Measurements from ENCODE around the gene PIEZO1. TPM values are rescaled to one million over a fixed set of nuclear protein-coding genes. Genes with fewer than 3 reads are reported as not detected.

Gene PIEZO1
- total and polyA plus RNA-seq, 2 donors (not counting 3 experiments of a cell fraction or from before 2014, with no cell fraction given), result 298 to 322 TPM

- no peak for DNase-seq (ENCODE audit: low read depth, low spot score)
- Histone ChIP-seq H3K27me3 (ENCODE audit: control insufficient read depth in 2 of 2, insufficient read depth in 2 of 2, low read length in 2 of 2) (no peaks in the 10 kb centered on the region), H3K4me2 (ENCODE audit: insufficient read depth, low read length) (no peak overlapping the region), H3K4me3 (replicated peaks in 1 of 3; ENCODE audit: insufficient read depth in 1 of 3, low read depth in 1 of 3, low read length in 3 of 3) (no peak overlapping the region), H3K9me1 (replicated peaks; ENCODE audit: control insufficient read depth, extremely low read depth, insufficient read depth, low read length) (no peaks in the 10 kb centered on the region), H3K27ac (ENCODE audit: insufficient read depth, low read depth, low read length) (no peak overlapping the region), H3K9ac (replicated peaks; ENCODE audit: extremely low read depth, insufficient read depth, low read length) (no peak overlapping the region), H3K79me2 (ENCODE audit: control insufficient read depth, insufficient read depth, low read length) (no peaks in the 10 kb centered on the region), H3K36me3 (ENCODE audit: control insufficient read depth in 2 of 2, extremely low read depth in 1 of 2, insufficient read depth in 2 of 2, low read length in 2 of 2) (peaks cover 0 to 3% of the 10 kb centered on the region in 2 experiments), H2AFZ (ENCODE audit: low read depth, low read length) (no peak overlapping the region), H3K9me3 (replicated peaks; ENCODE audit: control insufficient read depth, insufficient read depth, low read length) (no peaks in the 10 kb centered on the region), H3K4me1 (ENCODE audit: control insufficient read depth, extremely low read depth, insufficient read depth, low read length) (no peaks in the 10 kb centered on the region), H4K20me1 (replicated peaks; ENCODE audit: control insufficient read depth, extremely low read depth, insufficient read depth, low read length) (no peaks in the 10 kb centered on the region)
- CTCF ChIA-PET, result interaction anchor here (0.7 to 1.8 kb wide), 2 partner anchors 19 to 25 kb away, joined by 3 to 6 read pairs; no protein-coding TSS in a partner anchor
- FAIRE-seq, result no peak
- no TSS peak for BruUV-seq (replicated peaks)
- TF ChIP-seq, protein P1, sequence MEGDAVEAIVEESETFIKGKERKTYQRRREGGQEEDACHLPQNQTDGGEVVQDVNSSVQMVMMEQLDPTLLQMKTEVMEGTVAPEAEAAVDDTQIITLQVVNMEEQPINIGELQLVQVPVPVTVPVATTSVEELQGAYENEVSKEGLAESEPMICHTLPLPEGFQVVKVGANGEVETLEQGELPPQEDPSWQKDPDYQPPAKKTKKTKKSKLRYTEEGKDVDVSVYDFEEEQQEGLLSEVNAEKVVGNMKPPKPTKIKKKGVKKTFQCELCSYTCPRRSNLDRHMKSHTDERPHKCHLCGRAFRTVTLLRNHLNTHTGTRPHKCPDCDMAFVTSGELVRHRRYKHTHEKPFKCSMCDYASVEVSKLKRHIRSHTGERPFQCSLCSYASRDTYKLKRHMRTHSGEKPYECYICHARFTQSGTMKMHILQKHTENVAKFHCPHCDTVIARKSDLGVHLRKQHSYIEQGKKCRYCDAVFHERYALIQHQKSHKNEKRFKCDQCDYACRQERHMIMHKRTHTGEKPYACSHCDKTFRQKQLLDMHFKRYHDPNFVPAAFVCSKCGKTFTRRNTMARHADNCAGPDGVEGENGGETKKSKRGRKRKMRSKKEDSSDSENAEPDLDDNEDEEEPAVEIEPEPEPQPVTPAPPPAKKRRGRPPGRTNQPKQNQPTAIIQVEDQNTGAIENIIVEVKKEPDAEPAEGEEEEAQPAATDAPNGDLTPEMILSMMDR (IDR thresholded peaks at IDR 0.05; ENCODE audit: extremely low read depth in 1 of 2, insufficient read depth in 1 of 2, low read depth in 1 of 2, low read length in 2 of 2), result no peak
- dilution Hi-C loops (cut with MboI; ENCODE audit: extremely low pct_ligation_motif_present, low sequenced_read_pairs), result no loop called here
- POLR2A ChIA-PET, result interaction anchor here (0.6 kb wide), 1 partner anchor 17 kb away, joined by 3 read pairs; no protein-coding TSS in a partner anchor
- intact Hi-C loops (cut with micrococcal nuclease), result no loop called here
These were observed 48.1 kb upstream of the PIEZO1 start for GRCh38 chr16:88833086-88833485.

DNA sequence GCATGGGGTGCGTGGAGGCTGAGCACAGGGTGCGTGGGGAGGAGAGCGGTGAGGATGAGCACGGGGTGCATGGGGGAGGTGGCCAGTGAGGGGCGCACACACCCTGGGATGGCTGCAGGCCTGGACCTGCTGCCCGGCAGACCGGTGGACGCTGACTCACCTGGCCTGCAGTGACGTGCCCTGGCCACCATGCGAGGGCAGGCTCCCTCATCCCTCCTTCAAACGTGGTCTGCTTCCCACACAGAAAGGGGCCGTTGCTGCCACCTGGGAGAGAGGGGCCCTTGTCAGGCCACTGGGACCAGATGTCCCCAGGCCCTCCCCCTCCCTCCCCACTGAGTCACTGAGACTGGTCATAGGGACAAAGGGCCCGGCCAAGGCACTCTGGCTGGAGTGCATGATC lies 46.8 kb upstream of the PIEZO1 start:
- H4K20me1 ChIP-seq (replicated peaks; ENCODE audit: control insufficient read depth, extremely low read depth, insufficient read depth, low read length), result no peaks in the 10 kb centered on the region
- dilution Hi-C loops (cut with MboI; ENCODE audit: extremely low pct_ligation_motif_present, low sequenced_read_pairs) (no loop called here), intact Hi-C loops (cut with micrococcal nuclease) (no loop called here)
- no peaks in the 10 kb centered on the region for H3K27me3 ChIP-seq (ENCODE audit: control insufficient read depth in 2 of 2, insufficient read depth in 2 of 2, low read length in 2 of 2)
- no peak overlapping the region for H3K27ac ChIP-seq (ENCODE audit: insufficient read depth, low read depth, low read length)
- H3K4me2 ChIP-seq (ENCODE audit: insufficient read depth, low read length), result no peak overlapping the region
- no peak overlapping the region for H3K4me3 ChIP-seq (replicated peaks in 1 of 3; ENCODE audit: insufficient read depth in 1 of 3, low read depth in 1 of 3, low read length in 3 of 3)
- H3K9ac ChIP-seq (replicated peaks; ENCODE audit: extremely low read depth, insufficient read depth, low read length), result no peak overlapping the region
- POLR2A ChIA-PET, result no interaction called here
- H2AFZ ChIP-seq (ENCODE audit: low read depth, low read length), result no peak overlapping the region
- H3K4me1 ChIP-seq (ENCODE audit: control insufficient read depth, extremely low read depth, insufficient read depth, low read length), result no peaks in the 10 kb centered on the region
- CTCF ChIA-PET, result no interaction called here
- TF ChIP-seq GATA2 (IDR thresholded peaks at IDR 0.05; ENCODE audit: insufficient read depth, insufficient read length, low read depth, low read length), result no peak
- TF ChIP-seq JUN (IDR thresholded peaks at IDR 0.05; ENCODE audit: borderline replicate concordance, insufficient read depth, insufficient read length, low read depth), result no peak
- no peak for TF ChIP-seq MYC (IDR thresholded peaks at IDR 0.05; ENCODE audit: low read depth, low read length)
- H3K36me3 ChIP-seq (ENCODE audit: control insufficient read depth in 2 of 2, extremely low read depth in 1 of 2, insufficient read depth in 2 of 2, low read length in 2 of 2), result peaks cover 0 to 3% of the 10 kb centered on the region in 2 experiments
- no peaks in the 10 kb centered on the region for H3K9me1 ChIP-seq (replicated peaks; ENCODE audit: control insufficient read depth, extremely low read depth, insufficient read depth, low read length)
- H3K9me3 ChIP-seq (replicated peaks; ENCODE audit: control insufficient read depth, insufficient read depth, low read length), result no peaks in the 10 kb centered on the region
- H3K79me2 ChIP-seq (ENCODE audit: control insufficient read depth, insufficient read depth, low read length), result no peaks in the 10 kb centered on the region
- no TSS peak for BruUV-seq (replicated peaks)
- no peak for FAIRE-seq
- no peak for DNase-seq (ENCODE audit: low read depth, low spot score)
